ENCODE data around the gene CLTCL1.
A peak's percentile ranks its signal among the peaks of the same experiment; 100 is the strongest.
"Not testable (repeated sequence)": the region's sequence is repeated elsewhere in the genome, so short reads cannot be mapped to it uniquely, and the experiment has no call there.

Gene CLTCL1

DNA sequence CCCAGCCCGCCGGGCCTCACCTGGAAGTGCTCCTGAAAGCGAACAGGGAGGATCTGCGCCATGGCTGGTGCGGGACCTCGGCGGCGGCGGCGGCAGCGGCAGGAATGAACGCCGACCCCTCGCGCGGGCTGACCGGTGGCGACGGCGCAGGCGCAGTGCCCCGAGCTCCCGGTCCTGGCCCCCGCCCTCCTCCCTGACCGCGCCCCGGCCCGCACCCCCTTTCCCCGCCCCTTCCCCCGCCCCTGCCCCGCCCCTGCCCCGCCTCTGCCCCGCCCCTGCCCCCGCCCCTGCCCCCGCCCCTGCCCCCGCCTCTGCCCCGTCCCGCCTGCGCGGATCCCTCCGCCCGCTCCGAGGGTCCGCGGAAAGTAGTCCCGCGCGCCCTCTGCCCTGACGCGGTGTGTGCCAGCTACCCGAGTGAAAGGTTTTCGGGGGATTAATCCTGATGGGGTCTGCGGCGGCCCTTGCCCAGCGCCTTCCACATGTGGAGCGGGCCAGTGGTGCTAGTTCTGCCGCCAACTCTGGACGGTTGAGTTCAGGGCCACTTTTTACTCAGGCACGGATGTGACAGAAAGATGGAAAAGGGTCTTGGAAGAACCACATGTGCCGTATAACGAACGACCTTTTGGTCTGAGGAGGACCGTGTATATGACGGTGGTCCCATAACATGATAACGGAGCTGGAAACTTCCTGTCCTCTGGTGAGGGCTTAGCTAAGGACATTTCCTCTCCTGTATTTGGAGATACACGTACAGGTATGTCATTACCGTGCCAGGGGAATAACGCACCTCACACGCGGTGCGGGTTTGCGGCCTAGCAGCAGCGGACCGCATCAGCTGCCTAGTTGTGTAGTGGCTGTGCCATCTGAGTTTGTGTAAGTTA is at the start of gene CLTCL1:
Gene CLTCL1 (minus strand): TSS at position 140 of the 878 bp plus-strand sequence. CDS start 78 bp downstream, at position 62.
- DNase-seq (ENCODE audit: low spot score): peak; percentile 63

DNA sequence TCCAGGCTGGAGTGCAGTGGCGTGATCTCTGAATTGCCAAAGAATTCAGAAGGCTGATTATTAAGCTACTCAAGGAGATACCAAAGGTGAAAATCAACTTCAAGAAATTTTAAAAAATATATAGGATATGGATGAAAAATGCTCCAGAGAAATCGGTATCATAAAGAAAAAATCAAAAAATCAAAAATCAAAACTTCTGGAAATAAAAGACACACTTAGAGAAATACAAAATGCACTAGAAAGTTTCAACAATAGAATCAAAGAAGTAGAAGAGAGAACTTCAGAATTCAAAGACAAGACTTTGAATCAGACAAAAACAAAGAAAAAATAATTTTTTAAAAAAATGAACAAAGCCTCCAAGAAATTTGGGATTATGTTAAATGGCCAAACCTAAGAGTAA is 45.6 kb upstream of the CLTCL1 start:
- no peak for DNase-seq (ENCODE audit: low spot score)

DNA sequence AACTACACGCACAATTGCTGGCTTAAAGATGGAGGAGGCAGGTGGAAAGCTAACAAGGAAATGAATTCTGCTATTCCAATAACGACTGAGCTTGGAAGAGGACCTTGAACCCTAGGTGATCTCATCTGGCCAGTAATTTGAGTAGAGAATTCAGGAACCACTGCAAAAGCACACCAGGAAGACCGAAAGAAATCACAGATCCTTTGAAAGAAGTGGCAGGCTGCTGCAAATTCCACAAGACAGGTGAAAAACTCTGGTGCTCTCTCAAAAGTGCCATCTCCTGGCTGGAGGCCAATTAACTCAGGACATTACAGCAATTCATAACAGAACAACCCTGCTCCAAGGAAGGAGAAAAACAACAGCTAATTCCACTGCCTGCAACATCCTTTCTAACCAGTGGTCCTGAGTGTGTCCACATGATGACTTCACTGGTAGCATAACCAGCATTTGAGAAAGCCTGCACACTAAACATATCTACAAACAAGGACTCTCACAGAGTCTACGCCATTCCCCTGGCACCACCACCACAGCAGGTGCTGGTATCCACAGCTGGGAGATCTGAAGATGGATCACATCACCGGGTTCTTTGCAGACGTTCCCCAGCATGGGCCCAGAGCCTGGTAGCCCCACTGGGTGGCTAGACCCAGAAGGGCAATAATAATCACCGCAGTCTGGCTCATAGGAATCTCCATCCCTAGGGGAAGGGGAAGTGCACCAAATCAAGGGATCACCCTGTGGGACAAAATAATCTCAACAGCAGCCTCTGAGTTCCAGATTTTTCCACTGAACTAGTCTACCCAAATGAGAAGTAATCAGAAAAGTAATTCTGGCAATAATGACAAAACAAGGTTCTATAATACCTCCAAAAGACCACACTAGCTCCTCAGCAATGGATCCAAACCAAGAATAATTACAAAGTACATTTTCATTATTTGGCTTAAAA is 44.9 kb upstream of the CLTCL1 start:
- no peak for DNase-seq (ENCODE audit: low spot score)

DNA sequence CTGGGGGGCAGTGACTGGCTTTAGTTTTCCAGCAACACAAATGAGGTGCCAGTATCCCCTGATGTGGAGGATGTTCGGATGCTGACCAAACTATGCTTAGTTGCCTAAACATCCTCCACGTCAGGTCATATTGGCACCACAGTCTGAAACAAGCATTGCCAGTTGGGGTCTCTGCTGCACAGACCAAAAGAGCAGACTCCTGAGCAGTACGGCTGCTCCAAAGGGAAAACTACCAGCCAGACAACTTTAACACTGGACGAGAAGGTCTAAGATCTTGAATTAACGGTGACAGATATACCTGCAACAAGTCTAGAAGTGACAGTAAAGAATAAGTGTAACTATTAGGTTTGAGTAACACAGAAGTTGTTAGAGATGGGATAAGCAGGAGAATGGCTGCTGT is 40.5 kb upstream of the CLTCL1 start:
- DNase-seq (ENCODE audit: low spot score): no peak

DNA sequence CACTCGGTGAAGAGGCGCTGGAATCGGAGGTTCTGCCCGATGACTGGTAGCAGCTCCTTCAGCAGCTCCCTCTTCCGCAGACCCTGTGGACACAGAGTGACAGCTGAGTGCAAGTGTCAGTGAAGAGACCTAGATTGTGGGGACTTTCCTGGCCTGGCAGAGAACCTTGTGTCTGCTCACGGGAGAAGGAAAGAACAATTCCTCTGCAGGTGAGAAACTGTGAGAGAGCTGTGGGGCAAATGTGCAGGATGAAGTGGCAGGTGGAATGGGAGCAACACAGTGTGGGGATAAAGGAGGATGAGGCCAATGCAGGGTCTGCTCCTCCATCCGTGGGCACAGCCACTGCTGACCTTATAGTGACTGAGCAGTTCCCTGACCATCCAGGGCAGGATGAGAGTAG is 40.0 kb upstream of the CLTCL1 start:
- DNase-seq (ENCODE audit: low spot score): no peak

DNA sequence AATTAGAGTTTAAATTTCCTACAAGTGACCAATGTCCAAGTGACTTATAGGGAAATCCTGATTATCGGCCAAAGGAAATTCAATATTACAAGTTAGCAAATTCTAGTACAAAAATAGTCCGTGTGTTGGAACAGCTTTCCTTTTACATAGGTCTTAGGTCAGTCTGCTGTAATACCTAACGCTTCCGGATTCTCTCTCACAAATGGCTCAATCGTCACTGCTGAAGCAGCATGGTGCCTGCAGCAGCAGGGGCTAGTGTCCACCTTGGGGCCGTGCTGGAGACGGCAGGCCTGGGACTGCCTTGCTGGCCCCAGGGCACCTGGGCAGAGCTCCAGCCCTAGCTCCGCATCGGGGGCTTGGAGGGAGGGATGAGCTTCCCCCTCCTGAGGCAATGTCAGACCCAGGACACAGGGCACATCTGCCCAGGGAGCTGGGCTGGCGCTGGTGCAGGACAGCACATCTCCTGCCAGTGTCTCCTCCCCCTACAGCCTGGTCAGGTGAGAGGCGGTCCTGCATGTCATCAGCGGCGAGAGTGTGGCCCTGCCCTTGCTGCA is 39.4 kb upstream of the CLTCL1 start:
- DNase-seq (ENCODE audit: low spot score): no peak

DNA sequence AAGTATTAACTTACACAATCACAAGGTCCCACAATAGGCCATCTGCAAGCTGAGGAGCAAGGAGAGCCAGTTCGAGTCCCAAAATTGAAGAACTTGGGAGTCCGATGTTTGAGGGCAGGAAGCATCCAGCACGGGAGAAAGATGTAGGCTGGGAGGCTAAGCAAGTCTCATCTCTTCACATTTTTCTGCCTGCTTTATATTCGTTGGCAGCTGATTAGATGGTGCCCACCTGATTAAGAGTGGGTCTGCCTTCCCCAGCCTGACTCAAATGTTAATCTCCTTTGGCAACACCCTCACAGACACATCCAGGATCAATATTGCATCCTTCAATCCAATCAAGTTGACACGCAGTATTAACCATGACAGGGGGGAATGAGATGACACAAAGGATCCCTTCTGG is 38.7 kb upstream of the CLTCL1 start:
- DNase-seq (ENCODE audit: low spot score): not testable (repeated sequence)

DNA sequence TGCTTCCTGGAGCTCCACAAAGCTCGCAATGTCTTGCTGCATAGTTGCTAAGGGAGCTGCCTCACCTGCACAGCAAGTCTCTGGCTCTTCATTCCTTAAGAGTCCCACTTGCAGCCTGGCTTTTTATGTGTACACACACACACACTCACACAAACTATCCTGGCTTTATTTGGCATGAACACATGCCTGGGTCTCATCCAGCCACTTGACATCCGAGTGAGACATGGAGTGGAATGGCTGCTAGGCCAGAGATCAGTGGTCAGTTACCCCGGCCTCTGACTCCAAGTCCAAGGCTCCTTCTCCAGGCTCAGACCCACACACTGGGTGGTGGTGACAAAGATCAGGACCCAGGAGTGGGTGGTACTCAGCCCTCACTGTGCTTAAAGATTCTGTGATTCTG is 37.9 kb upstream of the CLTCL1 start:
- DNase-seq (ENCODE audit: low spot score): no peak

DNA sequence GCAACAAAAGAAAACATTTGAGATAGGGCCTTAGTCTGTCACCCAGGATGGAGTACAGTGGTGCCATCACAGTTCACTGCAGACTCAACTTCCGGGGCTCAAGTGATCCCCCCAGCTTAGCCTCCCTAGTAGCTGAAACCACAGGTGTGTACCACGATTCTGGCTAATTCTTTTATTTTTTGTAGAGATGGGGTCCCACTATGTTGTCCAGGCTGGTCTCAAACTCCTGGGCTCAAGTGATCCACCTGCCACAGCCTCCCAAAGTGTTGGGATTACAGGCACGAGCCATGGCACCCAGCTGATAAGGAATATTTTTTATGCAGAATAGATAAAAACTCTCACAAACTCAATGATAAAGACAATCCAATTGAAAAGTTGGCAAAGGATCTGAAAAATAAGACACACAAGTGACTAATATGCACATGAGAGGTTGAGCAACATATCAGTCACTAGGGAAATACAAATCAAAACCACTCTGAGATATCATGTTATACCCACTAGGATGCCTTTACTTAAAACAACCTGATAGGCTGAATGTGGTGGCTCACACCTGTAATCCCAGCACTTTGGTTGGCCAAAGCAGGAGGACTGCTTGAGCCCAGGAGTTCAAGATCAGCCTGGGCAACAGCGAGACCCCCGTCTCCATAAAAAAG is 33.9 kb upstream of the CLTCL1 start:
- no peak for DNase-seq (ENCODE audit: low spot score)

DNA sequence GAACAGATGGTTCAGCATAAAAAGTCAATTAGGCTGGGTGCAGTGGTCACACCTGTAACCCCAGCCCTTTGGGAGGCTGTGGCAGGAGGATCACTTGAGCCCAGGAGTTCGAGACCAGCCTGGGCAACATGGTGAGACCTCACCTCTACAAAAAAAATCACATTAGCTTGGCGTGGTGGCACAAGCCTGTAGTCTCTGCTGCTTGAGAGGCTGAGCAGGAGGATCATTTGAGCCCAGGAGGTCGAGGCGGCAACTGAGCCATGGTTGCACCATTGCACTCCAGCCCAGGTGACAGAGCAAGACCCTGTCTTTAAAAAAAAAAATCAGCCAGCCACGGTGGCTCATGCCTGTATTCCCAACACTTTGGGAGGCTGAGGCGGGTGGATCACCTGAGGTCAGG is 31.9 kb upstream of the CLTCL1 start:
- not testable (repeated sequence) for DNase-seq (ENCODE audit: low spot score)

DNA sequence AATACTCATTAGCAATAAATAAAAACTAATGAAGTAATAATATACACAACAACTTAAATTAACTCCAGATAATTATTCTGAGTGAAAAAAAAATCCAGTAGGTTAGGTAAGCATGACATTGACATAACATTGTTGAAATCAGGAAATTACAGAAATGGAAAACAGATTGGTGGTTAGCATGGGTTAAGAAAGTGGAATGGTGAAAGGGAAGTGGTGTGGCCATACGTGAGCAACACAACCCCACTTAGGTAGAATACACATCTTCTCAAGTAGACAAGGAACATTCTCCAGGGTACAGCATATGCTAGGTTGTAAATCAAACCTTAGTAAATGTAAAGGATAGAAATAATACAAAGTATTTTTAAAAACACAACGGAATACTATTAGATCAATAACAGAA is 30.2 kb upstream of the CLTCL1 start:
- DNase-seq (ENCODE audit: low spot score): no peak

DNA sequence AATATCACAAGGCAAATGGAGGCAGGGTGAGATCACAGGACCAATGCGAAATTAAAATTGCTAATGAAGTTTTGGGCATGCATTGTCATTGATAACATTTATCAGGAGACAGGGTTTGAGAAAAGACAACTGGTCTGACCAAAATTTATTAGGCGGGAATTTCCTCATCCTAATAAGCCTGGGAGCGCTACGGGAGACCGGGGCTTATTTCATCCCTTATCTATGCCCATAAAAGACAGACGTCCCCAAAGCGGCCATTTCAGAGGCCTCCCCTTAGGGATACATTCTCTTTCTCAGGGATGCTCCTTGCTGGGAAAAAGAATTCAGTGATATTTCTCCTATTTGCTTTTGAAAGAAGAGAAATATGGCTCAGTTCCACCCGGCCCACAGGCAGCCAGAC is 28.6 kb upstream of the CLTCL1 start:
- DNase-seq (ENCODE audit: low spot score): not testable (repeated sequence)

DNA sequence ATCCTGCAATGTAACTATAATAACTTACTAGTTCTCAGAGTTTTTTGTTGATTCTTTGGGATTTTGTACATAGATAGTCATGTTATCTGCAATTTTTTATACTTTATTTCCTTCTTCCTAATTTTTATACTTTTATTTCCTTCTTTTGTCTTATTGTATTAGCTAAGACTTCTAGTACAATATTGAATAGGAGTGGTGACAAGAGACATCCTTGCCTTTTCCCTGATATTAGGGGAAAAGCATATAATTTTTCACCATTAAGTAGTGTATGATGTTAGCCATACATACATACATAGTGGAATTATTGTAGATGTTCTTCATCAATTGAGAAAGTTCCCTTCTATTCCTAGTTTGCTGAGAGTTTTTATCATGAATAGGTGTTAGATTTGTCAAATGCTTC is 27.8 kb upstream of the CLTCL1 start:
- no peak for DNase-seq (ENCODE audit: low spot score)

DNA sequence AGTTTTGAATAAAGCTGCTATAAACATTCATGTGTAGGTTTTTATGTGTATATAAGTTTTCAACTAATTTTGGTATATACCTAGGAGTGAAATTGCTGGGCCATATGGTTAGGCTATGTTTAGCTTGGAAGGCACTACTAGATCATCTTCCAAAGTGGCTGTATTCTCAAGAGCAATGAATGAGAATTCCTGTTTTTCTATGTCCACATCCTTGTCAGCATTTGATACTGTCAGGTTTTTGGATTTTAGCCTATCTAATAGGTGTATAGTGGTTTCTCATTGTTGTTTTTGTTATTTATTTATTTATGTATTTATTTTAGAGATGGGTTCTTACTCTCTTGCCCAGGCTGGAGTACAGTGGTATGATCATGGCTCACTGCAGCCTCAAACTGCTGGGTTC is 26.3 kb upstream of the CLTCL1 start:
- DNase-seq (ENCODE audit: low spot score): no peak

DNA sequence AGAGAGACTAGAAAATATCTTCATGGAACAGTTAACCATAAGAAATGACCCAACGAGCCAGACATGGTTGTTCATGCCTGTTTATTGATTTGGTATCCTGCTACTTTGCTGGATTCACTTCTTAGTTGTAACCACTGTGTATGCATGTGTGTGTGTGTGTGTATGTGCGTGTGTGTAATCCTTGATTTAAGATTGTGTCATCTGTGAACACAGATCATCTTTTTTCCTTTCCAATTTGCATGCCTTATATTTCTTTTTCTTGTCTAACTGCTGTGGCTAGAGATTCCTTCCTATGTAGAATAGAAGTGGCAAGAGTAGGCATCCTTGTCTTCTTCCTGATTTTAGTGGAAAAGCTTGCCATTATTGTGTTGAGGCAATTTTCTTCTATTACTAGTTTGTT is 16.4 kb upstream of the CLTCL1 start:
- no peak for DNase-seq (ENCODE audit: low spot score)

DNA sequence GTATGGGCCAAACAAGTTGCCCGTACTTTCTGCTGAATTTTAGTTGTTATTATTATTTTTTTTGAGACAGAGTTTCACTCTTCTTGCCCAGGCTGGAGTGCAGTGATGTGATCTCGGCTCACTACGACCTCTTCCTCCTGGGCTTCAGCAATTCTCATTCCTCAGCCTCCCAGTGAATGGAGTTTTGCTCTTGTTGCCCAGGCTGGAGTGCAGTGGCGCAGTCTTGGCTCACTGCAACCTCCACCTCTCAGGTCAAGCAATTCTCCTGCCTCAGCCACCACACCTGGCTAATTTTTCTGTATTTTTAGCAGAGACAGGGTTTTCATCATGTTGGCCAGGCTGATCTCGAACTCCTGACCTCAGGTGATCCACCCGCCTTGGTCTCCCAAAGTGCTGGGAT is 15.0 kb upstream of the CLTCL1 start:
- DNase-seq (ENCODE audit: low spot score): not testable (repeated sequence)

DNA sequence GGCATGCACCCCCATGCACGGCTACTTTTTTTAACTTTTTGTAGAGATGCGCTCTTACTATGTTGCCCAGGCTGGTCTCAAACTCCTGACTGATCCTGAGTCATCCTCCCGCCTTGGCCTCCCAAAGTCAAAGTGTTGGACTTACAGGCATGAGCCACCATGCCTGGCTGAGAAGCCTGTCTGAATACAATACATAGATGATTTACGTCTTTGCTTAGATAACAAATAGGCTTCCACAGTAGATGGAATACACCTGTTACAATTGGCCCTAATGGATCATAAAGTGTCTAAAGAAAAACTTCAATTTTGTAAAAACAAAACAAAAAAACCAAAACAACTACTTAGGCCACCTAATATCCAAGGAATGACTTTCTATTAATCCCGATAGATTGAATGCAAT is 13.0 kb upstream of the CLTCL1 start:
- DNase-seq (ENCODE audit: low spot score): no peak

DNA sequence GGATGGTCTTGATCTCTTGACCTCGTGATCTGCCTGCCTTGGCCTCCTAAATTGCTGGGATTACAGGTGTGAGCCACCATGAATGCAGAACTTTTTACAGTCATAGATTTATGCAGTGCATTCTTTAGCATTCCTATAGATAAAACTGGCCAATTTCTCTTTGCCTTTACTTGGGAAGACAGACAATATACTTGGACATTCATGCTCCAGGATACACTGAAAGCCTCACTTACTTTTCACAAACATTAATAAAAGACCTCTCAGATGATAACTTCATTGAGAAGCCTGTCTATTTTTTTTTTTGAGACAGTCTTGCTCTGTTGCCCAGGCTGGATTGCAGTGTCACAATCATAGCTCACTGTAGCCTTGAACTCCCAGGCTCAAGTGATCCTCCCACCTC is 12.3 kb upstream of the CLTCL1 start:
- no peak for DNase-seq (ENCODE audit: low spot score)

DNA sequence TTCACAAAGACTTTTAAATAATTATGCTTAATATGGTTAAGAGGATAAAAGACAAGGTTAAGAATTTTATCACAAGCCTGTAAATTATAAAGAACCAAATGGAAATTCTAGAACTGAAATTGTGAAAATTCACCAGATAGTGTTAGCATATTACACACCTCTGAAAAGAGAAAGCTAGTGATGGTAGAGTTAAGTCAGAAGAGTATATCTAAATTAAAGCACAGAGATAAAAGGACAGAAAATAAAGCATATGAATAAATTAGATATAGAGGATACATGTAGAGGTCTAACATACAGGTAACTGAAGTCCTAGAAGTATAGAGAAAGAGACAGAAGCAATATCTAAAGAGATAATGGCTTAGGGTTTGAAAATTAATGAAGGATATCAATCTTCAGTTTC is 4.2 kb upstream of the CLTCL1 start:
- no peak for DNase-seq (ENCODE audit: low spot score)

DNA sequence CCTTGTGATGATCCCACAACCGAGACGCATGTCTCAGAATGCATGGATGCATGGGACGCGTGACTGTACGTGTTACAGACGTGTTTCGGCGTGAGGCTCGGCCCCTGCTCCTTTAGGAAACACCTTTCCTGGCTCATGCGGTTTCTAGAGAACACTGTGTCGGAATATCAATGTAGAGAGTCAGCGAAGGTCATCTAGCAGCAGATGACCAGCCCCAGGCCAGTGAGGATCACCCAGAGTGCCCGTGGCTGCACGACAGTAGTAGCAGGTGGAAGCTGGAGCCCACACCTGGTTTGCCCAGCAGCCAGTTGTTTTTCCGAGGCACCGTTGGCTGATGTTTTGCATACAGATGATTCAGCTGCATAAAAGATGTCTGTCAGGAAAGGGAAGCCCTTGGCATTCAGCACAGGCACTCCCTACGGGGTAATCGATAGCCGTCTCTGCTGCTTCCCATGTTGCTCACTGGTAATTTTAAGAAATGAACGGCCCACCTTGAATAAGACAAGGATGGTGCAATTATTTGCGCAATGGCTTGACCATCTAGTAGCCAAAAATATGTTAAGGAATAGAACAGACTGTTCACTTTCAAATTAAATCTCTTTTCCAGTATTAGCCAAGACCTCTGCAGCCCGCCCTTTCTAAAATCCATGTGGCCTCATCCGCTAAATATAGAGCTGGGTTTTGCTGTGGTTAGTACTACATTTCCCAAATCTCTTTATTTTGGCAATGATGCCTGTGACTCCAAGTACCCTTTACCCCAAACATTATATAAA is 1.1 kb upstream of the CLTCL1 start:
- no peak for DNase-seq (ENCODE audit: low spot score)

DNA sequence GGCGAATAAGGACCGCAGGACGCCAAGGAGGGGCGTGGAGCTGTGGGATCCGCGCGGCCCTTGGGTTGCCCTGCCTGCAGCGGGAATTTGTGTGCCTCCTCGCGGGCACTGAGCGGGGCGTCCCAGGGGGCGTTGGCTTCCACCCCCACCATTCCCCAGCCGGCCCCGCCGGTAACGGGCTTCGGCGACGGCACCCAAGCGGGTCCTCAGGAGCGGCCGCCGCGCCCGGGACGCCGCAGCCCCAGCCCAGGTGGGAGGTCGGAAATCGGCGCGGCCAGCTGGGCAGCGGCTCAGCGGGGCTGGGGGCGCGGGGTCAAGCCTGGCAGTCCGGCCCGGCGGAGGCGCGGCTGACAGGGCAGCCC is 320 bp downstream of the CLTCL1 start:
- no peak for DNase-seq (ENCODE audit: low spot score)
